Ascending aorta (tissue), 2 donors: Measurements from ENCODE around the gene TMEM255B. TPM values are rescaled to one million over a fixed set of nuclear protein-coding genes. Genes with fewer than 3 reads are reported as not detected.

ENCODE experiments used
- DNase-seq, 2 donors: peaks; one replicate each; pipeline ENCODE4 v3.0.0-alpha.2; 2019; ENCODE audit warnings: low spot score in 2 of 2
- H3K27ac ChIP-seq, 2 donors: fragments of 200-600 bp; sonication (generic); one replicate each; pipeline ENCODE4 v1.5.1; 2016 to 2017; ENCODE audit warnings: mild to moderate bottlenecking in 1 of 2
- H3K27me3 ChIP-seq: fragments of 200-600 bp; sonication (generic); one replicate; pipeline ENCODE4 v1.5.1; 2017
- H3K36me3 ChIP-seq, 2 donors: fragments of 200-600 bp; sonication (generic); one replicate each; pipeline ENCODE4 v1.5.1; 2016
- H3K4me1 ChIP-seq, 2 donors: fragments of 200-600 bp; sonication (generic); one replicate each; pipeline ENCODE4 v1.5.1; 2016 to 2017; ENCODE audit warnings: mild to moderate bottlenecking in 1 of 2
- H3K4me3 ChIP-seq, 2 donors: fragments of 200-600 bp; sonication (generic); one replicate each; pipeline ENCODE4 v1.5.1; 2016 to 2017; ENCODE audit warnings: mild to moderate bottlenecking in 1 of 2
- H3K9me3 ChIP-seq, 2 donors: fragments of 200-600 bp; sonication (generic); one replicate each; pipeline ENCODE4 v1.5.1; 2016
- CTCF ChIP-seq, 3 experiments: fragments of 200-600 bp in 2 of 3; fragments of 450-650 bp in 1 of 3; sonication (generic) in 2 of 3; IDR thresholded peaks; one replicate each; pipeline ENCODE4 v1.5.1; 2016 to 2019; ENCODE audit warnings: antibody characterized with exemption in 3 of 3, mild to moderate bottlenecking in 1 of 3, moderate library complexity in 1 of 3
- intact Hi-C: fragments of 100-400 bp; cut with DNase I; formaldehyde crosslinking; loops from one replicate; pipeline ENCODE4 v1.15.1; 2023
- total RNA-seq: library from RNA; depleted of rRNA; stranded (reverse); fragments of >200 nt; gene quantifications from one replicate; pipeline ENCODE4 v1.1.0, GENCODE V29; 2016

TMEM255B gene
- total RNA-seq, 1 donor from 2014 or later: 4.7 TPM

GRCh38 chr13:113754242-113754641 lies 4.8 kb upstream of the TMEM255B start:
- intact Hi-C loops: no loop called here
- H3K9me3 ChIP-seq: no peaks in the 10 kb centered on the region
- H3K36me3 ChIP-seq: no peaks in the 10 kb centered on the region
- H3K4me1 ChIP-seq: peaks cover 0 to 6% of the 10 kb centered on the region in 2 donors
- H3K4me3 ChIP-seq: no peak overlapping the region
- H3K27ac ChIP-seq: no peak overlapping the region
- DNase-seq: no peak
- no peak for TF ChIP-seq CTCF (IDR thresholded peaks at IDR 0.05)
- H3K27me3 ChIP-seq: no peaks in the 10 kb centered on the region

GRCh38 chr13:113754691-113755090 lies 4.3 kb upstream of the TMEM255B start:
- no peak overlapping the region for H3K27ac ChIP-seq
- DNase-seq: no peak
- H3K4me1 ChIP-seq: peaks cover 0 to 6% of the 10 kb centered on the region in 2 donors
- no peak overlapping the region for H3K4me3 ChIP-seq
- no peaks in the 10 kb centered on the region for H3K9me3 ChIP-seq
- no peak for TF ChIP-seq CTCF (IDR thresholded peaks at IDR 0.05)
- intact Hi-C loops: no loop called here
- H3K27me3 ChIP-seq: no peaks in the 10 kb centered on the region
- no peaks in the 10 kb centered on the region for H3K36me3 ChIP-seq

- Histone ChIP-seq H3K4me1 (peaks cover 0 to 6% of the 10 kb centered on the region in 2 donors), H3K4me3 (no peak overlapping the region), H3K27me3 (no peaks in the 10 kb centered on the region), H3K27ac (no peak overlapping the region), H3K9me3 (no peaks in the 10 kb centered on the region), H3K36me3 (no peaks in the 10 kb centered on the region)
- TF ChIP-seq CTCF (IDR thresholded peaks at IDR 0.05): no peak
- intact Hi-C loops: no loop called here
- DNase-seq: no peak
These were observed 2.5 kb upstream of the TMEM255B start for GRCh38 chr13:113756441-113757097.

- peak overlapping the region; percentile 76 to 87 for H3K4me3 ChIP-seq
- intact Hi-C loops: no loop called here
- no peak for TF ChIP-seq CTCF (IDR thresholded peaks at IDR 0.05)
- H3K27ac ChIP-seq: peak overlapping the region; percentile 63 to 79
- H3K9me3 ChIP-seq: no peaks in the 10 kb centered on the region
- H3K27me3 ChIP-seq: no peaks in the 10 kb centered on the region
- H3K36me3 ChIP-seq: no peaks in the 10 kb centered on the region
- peak in 1 of 2 donors; percentile 69 for DNase-seq
- peaks cover 0 to 6% of the 10 kb centered on the region in 2 donors for H3K4me1 ChIP-seq
These were observed 605 bp downstream of the TMEM255B start for GRCh38 chr13:113759525-113760137.

GRCh38 chr13:113761136-113761535 lies 2.1 kb downstream of the TMEM255B start:
- Histone ChIP-seq H3K36me3 (no peaks in the 10 kb centered on the region), H3K27ac (no peak overlapping the region), H3K4me3 (no peak overlapping the region), H3K4me1 (peaks cover 0 to 6% of the 10 kb centered on the region in 2 donors), H3K27me3 (no peaks in the 10 kb centered on the region), H3K9me3 (no peaks in the 10 kb centered on the region)
- intact Hi-C loops: no loop called here
- no peak for DNase-seq
- no peak for TF ChIP-seq CTCF (IDR thresholded peaks at IDR 0.05)
